Pancreas (tissue), 10 donors: ENCODE data around the gene SELENOS. TPM values are rescaled to one million over a fixed set of nuclear protein-coding genes. Genes with fewer than 3 reads are reported as not detected.

Experiments used
- ATAC-seq, 4 donors: fragments of 200-7000 bp; cut with Tn5 transposase; one replicate each; pipeline versions ENCODE4 v1.8.0 to v1.9.1; 2020; ENCODE audit warnings: mild to moderate bottlenecking in 4 of 4, moderate library complexity in 4 of 4
- DNase-seq, 6 donors: peaks; one replicate each; pipeline ENCODE4 v3.0.0-alpha.2; 2020
- FAIRE-seq: peaks from 2 replicates; lab custom pipeline; 2012; peaks lifted over from hg19 to GRCh38; lab: Jason Lieb, UNC
- H3K27ac ChIP-seq, 4 donors: fragments of 200-600 bp; sonication (generic); 1 replicate in 3 of 4; 2 replicates in 1 of 4; pipeline versions ENCODE4 v1.5.0 to v1.8.0; 2020
- H3K27me3 ChIP-seq, 4 donors: fragments of 200-600 bp; one replicate each; pipeline ENCODE4 v1.8.0; 2021
- H3K36me3 ChIP-seq, 3 donors: fragments of 200-600 bp; sonication (generic) in 1 of 3; one replicate each; pipeline versions ENCODE4 v1.5.0 to v1.8.0; 2020 to 2021
- H3K4me1 ChIP-seq, 3 donors: fragments of 200-600 bp; one replicate each; pipeline ENCODE4 v1.8.0; 2021
- H3K4me3 ChIP-seq, 4 donors: fragments of 200-600 bp; sonication (generic) in 2 of 4; one replicate each; pipeline versions ENCODE4 v1.5.0 to v1.8.0; 2020 to 2021
- H3K9me3 ChIP-seq, 4 donors: fragments of 200-600 bp; one replicate each; pipeline ENCODE4 v1.8.0; 2021
- WGBS, 2 donors: extraction: QIAGEN DNeasy Blood & Tissue Kit; methylation state at CpG; one replicate each; pipeline ENCODE4 v1.1.7; 2013; 5-methylcytosine and 5-hydroxymethylcytosine counted together
- intact Hi-C, 3 donors: fragments of 100-400 bp; cut with DNase I; formaldehyde crosslinking; loops; one replicate each; pipeline versions ENCODE4 v1.11.1 to v1.14.2; 2022
- polyA plus RNA-seq, 2 donors: library from polyadenylated mRNA; stranded (reverse); fragments of 200-250 nt; gene quantifications; one replicate each; pipeline ENCODE4 v1.2.3, GENCODE V29; 2013
- total RNA-seq, 6 donors: library from RNA; stranded (reverse); fragmentation: NEBNext Ultra II Directional in 4 of 6; extraction: Animal tissue kit (Norgen Biotek cat#: 25700) in 4 of 6; gene quantifications; one replicate each; pipeline versions ENCODE4 v1.2.1 to v1.2.4, GENCODE V29; 2021 to 2023
- TF ChIP-seq, protein P1 (sequence below), 4 donors: fragments of 200-600 bp; sonication (generic) in 3 of 4; IDR thresholded peaks; one replicate each; pipeline versions ENCODE4 v1.5.0 to v1.8.0; 2021; ENCODE audit warnings: antibody characterized with exemption in 4 of 4
- donor health status: healthy with polysubstance abuse.
- donor health status: DM: no; HTN: no; CAD: no; lungs with moderate emphysema.
- donor health status: DM: no; HTN: no; CAD: no.
- donor health status: control.
- donor health status: control.
- donor health status: Bipolar disorder and iron deficiency.
- donor health status: DM: yes; HTN: yes; CAD: no.
- donor health status: DM: no; HTN: no; CAD: no.
- donor health status: DM: no; HTN: no; CAD: no.
- donor health status: DM: yes; HTN: yes; CAD: no.

Gene SELENOS, protein sequence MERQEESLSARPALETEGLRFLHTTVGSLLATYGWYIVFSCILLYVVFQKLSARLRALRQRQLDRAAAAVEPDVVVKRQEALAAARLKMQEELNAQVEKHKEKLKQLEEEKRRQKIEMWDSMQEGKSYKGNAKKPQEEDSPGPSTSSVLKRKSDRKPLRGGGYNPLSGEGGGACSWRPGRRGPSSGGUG
- total RNA-seq (10 to 100 TPM; 26.6 to 50.4 (median 36.1) TPM), polyA plus RNA-seq (10 to 100 TPM; 50.3 to 72.7 TPM)

DNA sequence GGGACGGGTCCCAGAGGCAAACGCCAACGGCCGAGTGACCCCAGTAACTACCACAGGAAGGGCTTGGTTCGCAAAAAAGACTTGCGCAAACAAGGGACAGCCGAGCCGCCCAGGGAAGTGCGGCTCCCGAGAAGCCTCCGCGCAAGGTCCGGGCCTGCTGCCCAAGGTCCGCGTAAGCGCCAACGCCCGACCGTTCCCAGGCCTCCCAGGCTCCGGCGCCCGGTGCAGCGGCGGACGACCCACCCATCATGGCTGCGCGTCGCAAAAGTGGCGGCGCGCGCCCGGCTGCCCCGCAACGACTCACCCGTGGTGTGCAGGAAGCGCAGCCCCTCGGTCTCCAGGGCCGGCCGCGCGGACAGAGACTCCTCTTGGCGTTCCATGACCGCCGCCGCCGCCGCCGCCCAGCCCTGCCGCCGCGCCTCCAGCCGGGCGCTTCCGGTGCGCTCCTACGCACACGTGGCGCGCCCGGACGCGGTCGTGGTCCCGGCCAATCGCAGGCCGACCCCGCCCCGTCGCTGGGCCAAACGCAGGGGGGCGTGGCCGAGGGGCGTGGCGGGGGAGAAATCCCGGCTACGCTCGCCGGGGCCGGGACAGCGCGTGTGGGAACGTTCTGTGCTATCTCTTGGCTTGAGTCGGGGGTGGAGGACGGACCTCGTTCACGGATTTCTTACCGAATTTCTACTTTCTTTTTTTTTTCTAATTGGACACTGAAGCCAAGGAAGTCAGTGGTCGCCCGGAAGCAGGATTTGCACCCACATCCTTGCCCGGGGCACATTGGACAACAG lies at the start of gene SELENOS:
Gene SELENOS, minus strand, starts transcription at position 448 of the 785 bp plus-strand sequence. Its CDS starts 68 bp downstream, at position 380.
- WGBS, 2 donors = 0 to 1% methylated on average over 69 to 91 of the region's 91 CpGs
- TF ChIP-seq, protein P1, sequence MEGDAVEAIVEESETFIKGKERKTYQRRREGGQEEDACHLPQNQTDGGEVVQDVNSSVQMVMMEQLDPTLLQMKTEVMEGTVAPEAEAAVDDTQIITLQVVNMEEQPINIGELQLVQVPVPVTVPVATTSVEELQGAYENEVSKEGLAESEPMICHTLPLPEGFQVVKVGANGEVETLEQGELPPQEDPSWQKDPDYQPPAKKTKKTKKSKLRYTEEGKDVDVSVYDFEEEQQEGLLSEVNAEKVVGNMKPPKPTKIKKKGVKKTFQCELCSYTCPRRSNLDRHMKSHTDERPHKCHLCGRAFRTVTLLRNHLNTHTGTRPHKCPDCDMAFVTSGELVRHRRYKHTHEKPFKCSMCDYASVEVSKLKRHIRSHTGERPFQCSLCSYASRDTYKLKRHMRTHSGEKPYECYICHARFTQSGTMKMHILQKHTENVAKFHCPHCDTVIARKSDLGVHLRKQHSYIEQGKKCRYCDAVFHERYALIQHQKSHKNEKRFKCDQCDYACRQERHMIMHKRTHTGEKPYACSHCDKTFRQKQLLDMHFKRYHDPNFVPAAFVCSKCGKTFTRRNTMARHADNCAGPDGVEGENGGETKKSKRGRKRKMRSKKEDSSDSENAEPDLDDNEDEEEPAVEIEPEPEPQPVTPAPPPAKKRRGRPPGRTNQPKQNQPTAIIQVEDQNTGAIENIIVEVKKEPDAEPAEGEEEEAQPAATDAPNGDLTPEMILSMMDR (IDR thresholded peaks at IDR 0.05) = no peak
- intact Hi-C loops = no loop called here
- FAIRE-seq (no peak), ATAC-seq (peak; percentile 96 to 98 (median 98)), DNase-seq (peak; percentile 85 to 98 (median 93))
- peak within 1 kb of the TSS; percentile 87 to 95 (median 94) for H3K4me3 ChIP-seq
- no peaks in the 10 kb centered on the region for H3K27me3 ChIP-seq
- H3K27ac ChIP-seq = peak within 1 kb of the TSS; percentile 78 to 84 (median 80)
- H3K9me3 ChIP-seq = no peaks in the 10 kb centered on the region
- peaks cover 0 to 8% (median 0%) of the 10 kb centered on the region in 3 donors for H3K4me1 ChIP-seq
- peaks cover 15 to 34% (median 22%) of the 10 kb centered on the region in 3 donors for H3K36me3 ChIP-seq

DNA sequence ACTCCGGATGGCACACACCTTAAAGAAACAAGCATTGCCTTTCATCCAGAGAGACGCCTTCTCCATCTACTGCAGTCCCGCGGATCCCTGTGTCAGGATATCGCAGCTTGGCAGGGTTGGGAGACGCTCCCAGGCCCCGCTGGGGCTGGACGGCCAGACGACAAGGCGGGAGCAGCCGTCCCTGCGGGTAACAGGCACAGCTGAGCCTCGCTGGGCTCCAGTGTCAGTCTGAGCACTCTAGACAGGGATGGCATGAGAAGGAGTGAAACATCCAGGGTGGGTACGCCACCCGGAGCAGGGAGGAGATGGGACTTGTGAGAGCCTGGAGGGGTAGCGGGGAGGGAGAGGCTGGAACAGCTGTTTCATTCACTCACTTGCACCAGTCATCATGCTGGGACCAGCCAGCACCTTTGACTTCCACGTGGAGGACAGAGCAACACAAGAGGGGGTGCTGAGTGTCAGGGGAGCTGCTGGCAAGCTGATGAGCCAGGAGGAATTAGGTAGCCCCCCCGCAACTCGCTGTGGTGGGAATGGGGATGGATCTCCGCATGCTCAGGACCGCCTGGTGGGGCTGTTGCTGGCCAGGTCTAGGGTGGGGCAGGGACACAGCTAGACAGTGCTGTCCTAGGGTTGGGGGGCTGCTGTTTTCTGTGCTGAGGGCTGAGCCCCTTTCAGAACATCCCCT lies 49.3 kb upstream of the SELENOS start:
- Histone ChIP-seq H3K36me3 (no peaks in the 10 kb centered on the region), H3K4me3 (no peak overlapping the region), H3K27me3 (no peaks in the 10 kb centered on the region), H3K4me1 (no peaks in the 10 kb centered on the region), H3K9me3 (no peaks in the 10 kb centered on the region), H3K27ac (no peak overlapping the region)
- intact Hi-C loops = no loop called here
- FAIRE-seq = no peak
- 86 to 89% methylated on average over 21 of the region's 21 CpGs for WGBS, 2 donors
- no peak for ATAC-seq
- TF ChIP-seq, protein P1 (IDR thresholded peaks at IDR 0.05) = no peak
- no peak for DNase-seq

DNA sequence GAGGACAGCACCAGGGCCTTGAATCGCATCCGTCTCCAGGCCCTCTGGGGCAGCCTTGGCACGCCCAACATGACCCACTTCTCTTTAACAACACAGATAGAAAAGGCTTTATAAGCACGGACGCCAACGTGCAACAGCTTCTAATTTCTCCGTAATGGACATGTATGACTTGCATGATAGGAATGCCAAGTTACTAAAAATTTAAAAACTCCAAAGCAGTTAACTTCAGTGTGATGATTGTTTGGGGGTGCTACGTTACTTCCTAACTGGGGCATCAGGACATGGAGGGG lies 48.7 kb upstream of the SELENOS start:
- Histone ChIP-seq H3K36me3 (no peaks in the 10 kb centered on the region), H3K27ac (no peak overlapping the region), H3K4me3 (no peak overlapping the region), H3K27me3 (no peaks in the 10 kb centered on the region), H3K4me1 (no peaks in the 10 kb centered on the region), H3K9me3 (no peaks in the 10 kb centered on the region)
- intact Hi-C loops = no loop called here
- no peak for FAIRE-seq
- no peak for ATAC-seq
- TF ChIP-seq, protein P1 (IDR thresholded peaks at IDR 0.05) = no peak
- no peak for DNase-seq
- WGBS, 2 donors = 88 to 94% methylated on average over 8 of the region's 8 CpGs

DNA sequence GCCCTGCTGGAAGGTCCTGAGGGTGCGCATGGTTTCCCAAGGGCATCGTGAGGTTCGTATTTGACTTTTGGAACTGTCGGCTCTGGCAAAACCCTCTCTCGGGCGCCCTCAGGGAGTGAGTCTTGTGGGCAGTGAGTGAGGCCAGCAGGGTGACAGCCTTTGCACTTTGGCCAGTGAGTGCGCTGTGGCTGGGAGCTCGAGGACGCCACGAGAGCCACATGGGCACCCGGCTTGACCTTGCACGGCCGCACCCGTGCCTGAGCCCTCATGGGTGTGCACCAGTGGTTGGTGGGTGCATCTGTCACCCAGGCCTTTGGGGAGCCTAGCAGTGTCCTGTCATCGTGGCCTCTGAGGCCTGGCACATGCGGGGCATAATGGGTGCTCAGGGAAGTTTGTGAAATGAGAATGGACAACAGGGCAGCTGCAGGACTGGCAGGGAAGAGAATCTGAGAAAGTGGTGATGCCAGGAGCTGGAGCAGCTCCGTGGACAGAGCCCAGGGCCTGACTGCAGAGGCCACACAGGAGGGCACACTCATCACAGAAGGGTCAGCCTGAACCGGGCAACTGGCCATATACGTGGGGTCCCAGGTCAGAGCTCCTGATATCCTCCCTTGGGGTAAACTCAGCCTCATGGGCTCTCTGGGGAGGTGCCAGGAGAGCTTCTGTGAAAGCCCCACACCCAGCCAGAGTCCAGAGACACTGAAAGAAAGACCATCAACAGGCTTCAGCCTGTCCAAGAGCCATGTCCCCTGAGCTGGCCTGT lies 48.2 kb upstream of the SELENOS start:
- Histone ChIP-seq H3K27ac (no peak overlapping the region), H3K4me3 (no peak overlapping the region), H3K9me3 (no peaks in the 10 kb centered on the region), H3K36me3 (no peaks in the 10 kb centered on the region), H3K27me3 (no peaks in the 10 kb centered on the region), H3K4me1 (no peaks in the 10 kb centered on the region)
- TF ChIP-seq, protein P1 (IDR thresholded peaks at IDR 0.05) = no peak
- FAIRE-seq (no peak), ATAC-seq (no peak), DNase-seq (peak in 1 of 6 donors; percentile 37)
- intact Hi-C loops = no loop called here
- WGBS, 2 donors = 89 to 91% methylated on average over 19 of the region's 19 CpGs
